Stomach (tissue), 9 donors: ENCODE results near the gene C12orf43. TPM values are rescaled to one million over a fixed set of nuclear protein-coding genes. Genes with fewer than 3 reads are reported as not detected.

Experiments used
- DNase-seq, 2 donors: peaks; one replicate each; pipeline versions ENCODE4 v3.0.0 to v3.0.0-alpha.2; 2013 to 2019
- H3K27ac ChIP-seq, 5 donors: fragments of 200-600 bp in 4 of 5; sonication (generic) in 4 of 5; one replicate each; pipeline ENCODE4 v1.5.1; 2013 to 2019; ENCODE audit warnings: mild to moderate bottlenecking in 1 of 5, moderate library complexity in 1 of 5
- H3K27me3 ChIP-seq, 3 donors: fragments of 200-600 bp; sonication (generic); one replicate each; pipeline ENCODE4 v1.5.1; 2017 to 2019; ENCODE audit warnings: mixed run types in 1 of 3
- H3K36me3 ChIP-seq, 4 donors: fragments of 200-600 bp; sonication (generic); 1 replicate in 3 of 4; 2 replicates in 1 of 4; pipeline ENCODE4 v1.5.1; 2016 to 2019
- H3K4me1 ChIP-seq, 4 donors: fragments of 200-600 bp; sonication (generic); one replicate each; pipeline ENCODE4 v1.5.1; 2016 to 2019
- H3K4me3 ChIP-seq, 4 donors: fragments of 200-600 bp; sonication (generic) in 3 of 4; one replicate each; pipeline ENCODE4 v1.5.1; 2016 to 2019; ENCODE audit warnings: mild to moderate bottlenecking in 1 of 4
- H3K9me3 ChIP-seq, 4 donors: fragments of 200-600 bp; sonication (generic); one replicate each; pipeline ENCODE4 v1.5.1; 2016 to 2019
- EP300 ChIP-seq: sonication (generic); formaldehyde crosslinking; IDR thresholded peaks from one replicate; pipeline ENCODE4 v1.6.1; 2017; ENCODE audit warnings: antibody characterized with exemption
- POLR2A ChIP-seq, 4 donors: fragments of 450-650 bp; IDR thresholded peaks; one replicate each; pipeline ENCODE4 v1.6.1; 2016; ENCODE audit warnings: antibody characterized with exemption in 4 of 4, control low read depth in 2 of 4, mild to moderate bottlenecking in 1 of 4, moderate library complexity in 1 of 4
- POLR2AphosphoS5 ChIP-seq, 3 donors: sonication (generic); formaldehyde crosslinking; IDR thresholded peaks; one replicate each; pipeline ENCODE4 v1.6.1; 2016; ENCODE audit warnings: antibody characterized with exemption in 3 of 3
- WGBS, 5 donors: extraction: QIAGEN DNeasy Blood & Tissue Kit in 3 of 5; methylation state at CpG; one replicate each; pipeline versions ENCODE4 v1.1.5 to v1.1.7; 2013 to 2018; 5-methylcytosine and 5-hydroxymethylcytosine counted together
- intact Hi-C: fragments of 100-400 bp; cut with DNase I; formaldehyde crosslinking; loops from one replicate; pipeline ENCODE4 v1.15.1; 2023; ENCODE audit warnings: low total_unique reads
- polyA plus RNA-seq, 3 donors: library from polyadenylated mRNA; stranded (reverse); fragments of 200-250 nt; gene quantifications; one replicate each; pipeline ENCODE4 v1.2.3, GENCODE V29; 2013
- total RNA-seq, 5 donors: library from RNA; depleted of rRNA; stranded (reverse); fragments of >200 nt; gene quantifications; one replicate each; pipeline versions ENCODE4 v1.1.0 to v1.2.3, GENCODE V29; 2014 to 2016
- TF ChIP-seq, protein P1 (sequence below), 7 experiments: fragments of 450-650 bp in 4 of 7; fragments of 200-600 bp in 3 of 7; sonication (generic) in 3 of 7; IDR thresholded peaks; one replicate each; pipeline ENCODE4 v1.5.1; 2016 to 2019; ENCODE audit warnings: antibody characterized with exemption in 7 of 7, control low read depth in 2 of 7, mild to moderate bottlenecking in 1 of 7
- donor health status: healthy with polysubstance abuse.
- donor health status: Bipolar disorder and iron deficiency.
- donor health status: healthy.

C12orf43 gene
- total and polyA plus RNA-seq, 8 donors: 5.5 to 42.4 (median 12.9) TPM

DNA sequence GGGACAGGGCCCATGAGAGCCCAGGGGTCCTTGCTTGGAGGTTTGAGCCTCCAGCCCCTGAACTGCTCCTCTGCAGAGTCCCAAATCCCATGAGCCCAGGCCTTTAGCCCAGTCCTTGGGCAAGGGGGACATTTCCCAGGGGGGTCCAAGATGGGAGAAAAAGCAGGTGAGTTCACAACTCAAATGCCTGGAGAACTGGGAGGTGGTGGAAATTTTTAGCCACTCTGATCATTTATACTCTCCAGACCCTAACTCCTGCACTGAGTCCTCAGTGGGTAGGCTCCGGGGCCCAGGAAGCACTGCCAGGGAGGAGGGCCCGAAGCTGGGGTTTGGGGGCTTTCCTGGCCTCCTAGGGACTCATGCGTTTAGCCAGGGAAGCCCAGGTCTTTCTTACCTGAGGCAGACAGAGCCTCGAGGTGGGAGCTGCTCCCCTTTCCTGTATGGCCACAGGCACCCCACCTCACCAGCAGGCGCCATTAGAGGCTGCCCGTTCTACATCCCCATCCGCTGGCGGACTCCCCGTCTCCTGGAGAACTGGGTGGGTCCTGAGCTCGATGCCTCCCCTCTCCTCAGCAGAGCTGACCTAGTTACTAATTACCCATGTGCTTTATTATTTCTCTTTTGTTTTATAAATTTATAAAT lies 36.9 kb downstream of the C12orf43 start:
- H3K4me3 ChIP-seq: peak overlapping the region; percentile 46 to 66 (median 57)
- WGBS, 5 donors: 29 to 66% (median 50%) methylated on average over 10 of the region's 10 CpGs
- H3K27me3 ChIP-seq: no peaks in the 10 kb centered on the region
- H3K4me1 ChIP-seq: peaks cover 13 to 46% (median 34%) of the 10 kb centered on the region in 4 donors
- H3K27ac ChIP-seq: peak overlapping the region; percentile 86 to 92 (median 91)
- H3K9me3 ChIP-seq: no peaks in the 10 kb centered on the region
- TF ChIP-seq EP300 (no peak), POLR2A (IDR thresholded peaks at IDR 0.05) (no peak), POLR2AphosphoS5 (IDR thresholded peaks at IDR 0.05) (no peak)
- TF ChIP-seq, protein P1, sequence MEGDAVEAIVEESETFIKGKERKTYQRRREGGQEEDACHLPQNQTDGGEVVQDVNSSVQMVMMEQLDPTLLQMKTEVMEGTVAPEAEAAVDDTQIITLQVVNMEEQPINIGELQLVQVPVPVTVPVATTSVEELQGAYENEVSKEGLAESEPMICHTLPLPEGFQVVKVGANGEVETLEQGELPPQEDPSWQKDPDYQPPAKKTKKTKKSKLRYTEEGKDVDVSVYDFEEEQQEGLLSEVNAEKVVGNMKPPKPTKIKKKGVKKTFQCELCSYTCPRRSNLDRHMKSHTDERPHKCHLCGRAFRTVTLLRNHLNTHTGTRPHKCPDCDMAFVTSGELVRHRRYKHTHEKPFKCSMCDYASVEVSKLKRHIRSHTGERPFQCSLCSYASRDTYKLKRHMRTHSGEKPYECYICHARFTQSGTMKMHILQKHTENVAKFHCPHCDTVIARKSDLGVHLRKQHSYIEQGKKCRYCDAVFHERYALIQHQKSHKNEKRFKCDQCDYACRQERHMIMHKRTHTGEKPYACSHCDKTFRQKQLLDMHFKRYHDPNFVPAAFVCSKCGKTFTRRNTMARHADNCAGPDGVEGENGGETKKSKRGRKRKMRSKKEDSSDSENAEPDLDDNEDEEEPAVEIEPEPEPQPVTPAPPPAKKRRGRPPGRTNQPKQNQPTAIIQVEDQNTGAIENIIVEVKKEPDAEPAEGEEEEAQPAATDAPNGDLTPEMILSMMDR (IDR thresholded peaks at IDR 0.05): no peak
- peaks cover 0 to under 1% (median 0%) of the 10 kb centered on the region in 4 donors for H3K36me3 ChIP-seq
- intact Hi-C loops: no loop called here
- DNase-seq: peak in 1 of 2 donors; percentile 42

DNA sequence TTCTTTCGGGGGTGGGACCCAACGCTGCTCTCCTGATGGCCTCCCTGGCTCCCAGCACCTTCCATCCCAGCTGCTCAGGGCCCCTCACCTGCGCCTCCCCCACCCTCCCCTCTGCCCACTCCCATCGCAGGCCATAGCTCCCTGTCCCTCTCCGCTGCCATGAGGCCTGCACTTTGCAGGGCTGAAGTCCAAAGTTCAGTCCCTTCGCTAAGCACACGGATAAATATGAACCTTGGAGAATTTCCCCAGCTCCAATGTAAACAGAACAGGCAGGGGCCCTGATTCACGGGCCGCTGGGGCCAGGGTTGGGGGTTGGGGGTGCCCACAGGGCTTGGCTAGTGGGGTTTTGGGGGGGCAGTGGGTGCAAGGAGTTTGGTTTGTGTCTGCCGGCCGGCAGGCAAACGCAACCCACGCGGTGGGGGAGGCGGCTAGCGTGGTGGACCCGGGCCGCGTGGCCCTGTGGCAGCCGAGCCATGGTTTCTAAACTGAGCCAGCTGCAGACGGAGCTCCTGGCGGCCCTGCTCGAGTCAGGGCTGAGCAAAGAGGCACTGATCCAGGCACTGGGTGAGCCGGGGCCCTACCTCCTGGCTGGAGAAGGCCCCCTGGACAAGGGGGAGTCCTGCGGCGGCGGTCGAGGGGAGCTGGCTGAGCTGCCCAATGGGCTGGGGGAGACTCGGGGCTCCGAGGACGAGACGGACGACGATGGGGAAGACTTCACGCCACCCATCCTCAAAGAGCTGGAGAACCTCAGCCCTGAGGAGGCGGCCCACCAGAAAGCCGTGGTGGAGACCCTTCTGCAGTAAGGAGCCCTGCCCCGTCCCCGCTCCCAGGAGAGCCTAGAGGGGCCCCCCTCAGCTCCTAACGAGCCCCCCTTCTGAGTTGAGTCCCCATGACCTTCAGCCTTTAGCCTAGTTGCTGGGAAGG lies 37.7 kb downstream of the C12orf43 start, which contains the start of gene HNF1A:
Gene HNF1A, plus strand, starts transcription at position 248 of the 924 bp plus-strand sequence. Its CDS starts 226 bp downstream, at position 474.
- Histone ChIP-seq H3K4me1 (peaks cover 17 to 46% (median 37%) of the 10 kb centered on the region in 4 donors), H3K27ac (peak within 1 kb of the TSS; percentile 86 to 92 (median 91)), H3K36me3 (peaks cover 5 to 9% (median 6%) of the 10 kb centered on the region in 4 donors), H3K9me3 (no peaks in the 10 kb centered on the region), H3K27me3 (no peaks in the 10 kb centered on the region), H3K4me3 (peak within 1 kb of the TSS; percentile 46 to 66 (median 57))
- intact Hi-C loops: no loop called here
- DNase-seq: peak; percentile 75 to 90
- TF ChIP-seq POLR2AphosphoS5 (IDR thresholded peaks at IDR 0.05) (peak in 2 of 3 donors; percentile 52 to 59), EP300 (no peak), POLR2A (IDR thresholded peaks at IDR 0.05) (no peak)
- WGBS, 5 donors: 27 to 45% (median 36%) methylated on average over 21 to 40 of the region's 40 CpGs

DNA sequence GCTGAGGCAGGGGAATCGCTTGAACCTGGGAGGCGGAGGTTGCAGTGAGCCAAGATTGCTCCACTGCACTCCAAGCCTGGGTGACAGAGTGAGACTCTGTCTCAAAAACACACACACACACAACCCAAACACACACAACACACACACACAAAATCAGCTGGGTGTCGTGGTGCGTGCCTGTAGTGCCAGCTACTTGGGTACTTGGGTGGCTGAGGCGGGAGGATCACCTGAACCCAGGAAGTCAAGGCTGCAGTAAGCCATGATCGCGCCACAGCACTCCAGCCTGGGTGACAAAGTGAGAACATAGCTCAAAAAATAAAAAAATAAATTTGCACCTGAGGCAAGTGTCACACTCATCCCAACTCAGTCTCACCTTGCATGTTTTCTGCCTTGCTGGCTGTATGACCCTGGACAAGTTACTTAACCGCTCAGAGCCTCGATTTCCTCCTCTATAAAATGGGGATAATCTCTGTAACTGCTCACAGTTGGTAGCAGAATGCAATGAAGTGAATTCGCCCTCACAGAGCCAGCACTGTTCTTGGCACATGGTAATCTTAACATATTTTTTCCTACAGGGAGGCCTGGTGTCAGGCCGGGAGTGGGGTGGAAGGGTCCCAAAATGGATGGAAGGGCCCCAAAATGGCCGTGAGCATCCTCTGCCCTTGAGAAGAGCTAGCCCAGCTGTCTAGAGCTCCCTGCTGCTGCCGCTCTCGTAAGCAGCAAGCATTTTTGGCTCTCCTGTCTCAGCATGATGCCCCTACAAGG lies 38.6 kb downstream of the C12orf43 start:
- no peak for TF ChIP-seq EP300
- no peak for TF ChIP-seq POLR2AphosphoS5 (IDR thresholded peaks at IDR 0.05)
- TF ChIP-seq, protein P1 (IDR thresholded peaks at IDR 0.05): no peak
- no peak for TF ChIP-seq POLR2A (IDR thresholded peaks at IDR 0.05)
- Histone ChIP-seq H3K36me3 (peaks cover 6 to 13% (median 10%) of the 10 kb centered on the region in 4 donors), H3K4me1 (peaks cover 22 to 49% (median 37%) of the 10 kb centered on the region in 4 donors), H3K27me3 (no peaks in the 10 kb centered on the region), H3K27ac (peak overlapping the region; percentile 74 to 92 (median 90)), H3K4me3 (peak overlapping the region; percentile 46 to 66 (median 57)), H3K9me3 (no peaks in the 10 kb centered on the region)
- 28 to 49% (median 49%) methylated on average over 14 of the region's 14 CpGs for WGBS, 5 donors
- no peak for DNase-seq
- intact Hi-C loops: no loop called here

DNA sequence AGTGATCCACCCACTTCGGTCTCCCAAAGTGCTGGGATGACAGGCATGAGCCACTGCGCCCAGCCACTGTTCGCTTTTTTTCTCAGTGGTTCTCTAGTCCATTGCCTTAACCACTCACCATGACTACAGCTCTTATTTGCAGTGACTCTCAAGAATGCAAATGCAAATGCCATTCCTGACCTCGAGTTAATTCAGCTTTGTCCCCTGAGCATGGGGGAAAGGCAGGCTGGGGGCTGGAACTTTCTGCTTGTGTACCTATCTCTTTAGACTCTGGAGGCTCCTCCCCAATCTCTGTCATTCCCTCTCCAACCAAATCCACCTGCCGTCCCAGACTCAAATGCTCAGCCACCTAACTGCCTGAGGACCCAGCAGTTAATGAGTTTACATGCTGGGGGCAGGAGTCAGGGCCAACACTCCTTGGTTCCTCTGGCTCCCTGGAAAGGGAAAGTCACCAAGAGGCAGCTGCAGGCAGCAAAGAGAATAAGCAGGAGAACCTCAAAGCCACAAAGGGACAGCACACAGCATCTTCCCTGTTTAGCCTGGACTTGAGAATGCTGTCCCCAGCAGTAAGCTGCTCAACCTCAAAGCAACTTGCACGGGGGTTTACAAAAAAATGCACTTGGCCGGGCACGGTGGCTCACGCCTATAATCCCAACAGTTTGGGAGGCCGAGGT lies 43.3 kb downstream of the C12orf43 start:
- intact Hi-C loops: no loop called here
- Histone ChIP-seq H3K27ac (peak overlapping the region in 4 of 5 donors; percentile 12 to 49 (median 32)), H3K36me3 (peaks cover 14 to 49% (median 28%) of the 10 kb centered on the region in 4 donors), H3K9me3 (no peaks in the 10 kb centered on the region), H3K4me3 (no peak overlapping the region), H3K4me1 (peaks cover 26 to 49% (median 40%) of the 10 kb centered on the region in 4 donors), H3K27me3 (no peaks in the 10 kb centered on the region)
- peak in 1 of 2 donors; percentile 63 for DNase-seq
- WGBS, 5 donors: 28 to 42% (median 40%) methylated on average over 10 of the region's 10 CpGs
- TF ChIP-seq EP300: no peak
- TF ChIP-seq POLR2A (IDR thresholded peaks at IDR 0.05): no peak
- no peak for TF ChIP-seq POLR2AphosphoS5 (IDR thresholded peaks at IDR 0.05)
- TF ChIP-seq, protein P1 (IDR thresholded peaks at IDR 0.05): no peak
